ENCODE data around the gene TCIRG1. TPM values are rescaled to one million over a fixed set of nuclear protein-coding genes. Genes with fewer than 3 reads are reported as not detected.
A peak's percentile ranks its signal among the peaks of the same experiment; 100 is the strongest.

TCIRG1 gene
- polyA plus RNA-seq, 2 of the 4 experiments (the other 2 are of a cell fraction) = 36.3 to 120 TPM

DNA sequence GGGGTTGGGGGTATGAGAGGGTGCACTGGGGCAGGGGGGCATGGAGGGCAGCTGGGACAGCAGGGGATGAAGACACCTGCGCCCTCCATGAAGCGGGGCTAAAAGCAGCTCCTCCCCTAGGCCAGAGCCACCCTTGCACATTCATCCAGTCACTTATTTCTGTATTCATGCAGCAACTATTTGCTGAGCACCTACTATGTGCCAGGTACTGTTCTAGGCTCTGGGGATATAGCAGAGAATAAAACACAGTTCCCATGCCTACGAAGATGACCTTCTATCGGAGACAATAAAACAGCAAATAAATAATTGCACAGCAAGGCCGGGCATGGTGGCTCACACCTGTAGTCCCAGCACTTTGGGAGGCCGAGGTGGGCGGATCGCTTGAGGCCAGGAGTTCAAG is 23.4 kb upstream of the TCIRG1 start:
- CTCF ChIA-PET = interaction anchor here (1.4 to 3.9 kb wide), 6 partner anchors 7 to 22 kb away, joined by 3 to 23 read pairs (median 6); no protein-coding TSS in a partner anchor
- ATAC-seq (no peak), FAIRE-seq (no peak), DNase-seq (ENCODE audit: low read depth in 1 of 2, low spot score in 1 of 2) (no peak)
- Histone ChIP-seq H3K4me1 (peaks cover 89% of the 10 kb centered on the region), H3K9me3 (no peaks in the 10 kb centered on the region), H3K4me2 (peak overlapping the region; percentile 96), H3K4me3 (peak overlapping the region; percentile 20; the same call in 1 of the 3 replicates), H3K27ac (peak overlapping the region; percentile 99 to 100)
- no peak for TF ChIP-seq HDAC2 (IDR thresholded peaks at IDR 0.05)
- no peak for TF ChIP-seq EHF (CRISPR knock-in tag; IDR thresholded peaks at IDR 0.05)
- TF ChIP-seq RFX5 (IDR thresholded peaks at IDR 0.05) = no peak
- TF ChIP-seq HOXA7 (CRISPR knock-in tag; IDR thresholded peaks at IDR 0.05) = peak; percentile 11; the same call in 1 of the 2 replicates
- TF ChIP-seq, protein P1, sequence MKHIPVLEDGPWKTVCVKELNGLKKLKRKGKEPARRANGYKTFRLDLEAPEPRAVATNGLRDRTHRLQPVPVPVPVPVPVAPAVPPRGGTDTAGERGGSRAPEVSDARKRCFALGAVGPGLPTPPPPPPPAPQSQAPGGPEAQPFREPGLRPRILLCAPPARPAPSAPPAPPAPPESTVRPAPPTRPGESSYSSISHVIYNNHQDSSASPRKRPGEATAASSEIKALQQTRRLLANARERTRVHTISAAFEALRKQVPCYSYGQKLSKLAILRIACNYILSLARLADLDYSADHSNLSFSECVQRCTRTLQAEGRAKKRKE (CRISPR knock-in tag; IDR thresholded peaks at IDR 0.05; ENCODE audit: low read depth) = no peak
- no peak for TF ChIP-seq EP300 (IDR thresholded peaks at IDR 0.05)
- TF ChIP-seq, protein P2, sequence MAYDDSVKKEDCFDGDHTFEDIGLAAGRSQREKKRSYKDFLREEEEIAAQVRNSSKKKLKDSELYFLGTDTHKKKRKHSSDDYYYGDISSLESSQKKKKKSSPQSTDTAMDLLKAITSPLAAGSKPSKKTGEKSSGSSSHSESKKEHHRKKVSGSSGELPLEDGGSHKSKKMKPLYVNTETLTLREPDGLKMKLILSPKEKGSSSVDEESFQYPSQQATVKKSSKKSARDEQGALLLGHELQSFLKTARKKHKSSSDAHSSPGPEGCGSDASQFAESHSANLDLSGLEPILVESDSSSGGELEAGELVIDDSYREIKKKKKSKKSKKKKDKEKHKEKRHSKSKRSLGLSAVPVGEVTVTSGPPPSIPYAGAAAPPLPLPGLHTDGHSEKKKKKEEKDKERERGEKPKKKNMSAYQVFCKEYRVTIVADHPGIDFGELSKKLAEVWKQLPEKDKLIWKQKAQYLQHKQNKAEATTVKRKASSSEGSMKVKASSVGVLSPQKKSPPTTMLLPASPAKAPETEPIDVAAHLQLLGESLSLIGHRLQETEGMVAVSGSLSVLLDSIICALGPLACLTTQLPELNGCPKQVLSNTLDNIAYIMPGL (CRISPR knock-in tag; IDR thresholded peaks at IDR 0.05; ENCODE audit: borderline replicate concordance) = no peak
- TF ChIP-seq, protein P3, sequence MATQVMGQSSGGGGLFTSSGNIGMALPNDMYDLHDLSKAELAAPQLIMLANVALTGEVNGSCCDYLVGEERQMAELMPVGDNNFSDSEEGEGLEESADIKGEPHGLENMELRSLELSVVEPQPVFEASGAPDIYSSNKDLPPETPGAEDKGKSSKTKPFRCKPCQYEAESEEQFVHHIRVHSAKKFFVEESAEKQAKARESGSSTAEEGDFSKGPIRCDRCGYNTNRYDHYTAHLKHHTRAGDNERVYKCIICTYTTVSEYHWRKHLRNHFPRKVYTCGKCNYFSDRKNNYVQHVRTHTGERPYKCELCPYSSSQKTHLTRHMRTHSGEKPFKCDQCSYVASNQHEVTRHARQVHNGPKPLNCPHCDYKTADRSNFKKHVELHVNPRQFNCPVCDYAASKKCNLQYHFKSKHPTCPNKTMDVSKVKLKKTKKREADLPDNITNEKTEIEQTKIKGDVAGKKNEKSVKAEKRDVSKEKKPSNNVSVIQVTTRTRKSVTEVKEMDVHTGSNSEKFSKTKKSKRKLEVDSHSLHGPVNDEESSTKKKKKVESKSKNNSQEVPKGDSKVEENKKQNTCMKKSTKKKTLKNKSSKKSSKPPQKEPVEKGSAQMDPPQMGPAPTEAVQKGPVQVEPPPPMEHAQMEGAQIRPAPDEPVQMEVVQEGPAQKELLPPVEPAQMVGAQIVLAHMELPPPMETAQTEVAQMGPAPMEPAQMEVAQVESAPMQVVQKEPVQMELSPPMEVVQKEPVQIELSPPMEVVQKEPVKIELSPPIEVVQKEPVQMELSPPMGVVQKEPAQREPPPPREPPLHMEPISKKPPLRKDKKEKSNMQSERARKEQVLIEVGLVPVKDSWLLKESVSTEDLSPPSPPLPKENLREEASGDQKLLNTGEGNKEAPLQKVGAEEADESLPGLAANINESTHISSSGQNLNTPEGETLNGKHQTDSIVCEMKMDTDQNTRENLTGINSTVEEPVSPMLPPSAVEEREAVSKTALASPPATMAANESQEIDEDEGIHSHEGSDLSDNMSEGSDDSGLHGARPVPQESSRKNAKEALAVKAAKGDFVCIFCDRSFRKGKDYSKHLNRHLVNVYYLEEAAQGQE (IDR thresholded peaks at IDR 0.05) = no peak
- no peak for TF ChIP-seq ZSCAN20 (CRISPR knock-in tag; IDR thresholded peaks at IDR 0.05)
- 0 out of 2 replicates have a peak, but pooled peaks have one; percentile 22 for TF ChIP-seq HOXB5 (CRISPR knock-in tag; IDR thresholded peaks at IDR 0.05)
- no peak for TF ChIP-seq SMC3 (IDR thresholded peaks at IDR 0.05)
- TF ChIP-seq CBX8 (IDR thresholded peaks at IDR 0.05) = no peak
- no peak for TF ChIP-seq EHMT2 (IDR thresholded peaks at IDR 0.05; ENCODE audit: low read depth)
- 91% methylated on average over 8 of the region's 8 CpGs for WGBS (ENCODE audit: missing lambda C conversion rate)
- POLR2A ChIA-PET = interaction anchor here (2.8 to 3.8 kb wide), 2 partner anchors 11 to 22 kb away, joined by 13 to 37 read pairs; no protein-coding TSS in a partner anchor

DNA sequence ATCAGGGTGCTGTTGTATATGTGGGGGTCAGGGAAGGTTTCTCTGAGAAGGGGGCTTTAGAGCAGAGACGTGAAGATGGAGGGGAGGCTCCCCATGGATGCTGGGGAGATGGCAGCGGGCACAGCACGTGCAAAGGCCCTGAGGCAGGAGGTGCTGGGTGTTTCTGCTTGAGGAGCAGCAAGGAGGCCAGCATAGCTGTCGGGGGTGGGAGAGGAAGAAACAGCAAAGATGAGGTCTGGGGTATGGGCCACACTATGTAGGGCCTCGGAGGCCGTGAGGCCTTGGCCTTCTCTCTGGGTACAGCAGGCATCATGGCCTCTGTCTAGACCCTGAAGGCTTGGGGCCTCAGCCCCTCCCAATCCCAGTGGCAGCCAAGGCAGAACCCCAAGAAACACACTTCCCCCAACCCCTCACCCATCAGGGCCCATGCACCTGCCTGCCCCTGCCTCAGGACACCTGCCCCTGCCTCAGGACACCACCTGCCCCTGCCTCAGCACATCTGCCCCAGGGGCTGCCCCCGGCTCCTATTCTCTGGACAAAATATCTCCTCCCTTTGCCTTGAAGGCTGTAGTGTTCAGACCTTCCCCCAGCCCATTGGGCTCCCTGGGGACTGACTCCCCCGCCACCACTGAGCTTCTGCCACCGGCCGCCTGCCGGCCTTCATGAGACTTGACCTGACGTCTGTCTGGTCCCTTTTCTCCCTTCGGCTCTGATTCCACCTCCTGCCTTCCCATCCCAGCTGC is 22.5 kb upstream of the TCIRG1 start:
- WGBS (ENCODE audit: missing lambda C conversion rate) = 34% methylated on average over 12 of the region's 13 CpGs
- Histone ChIP-seq H3K4me2 (peak overlapping the region; percentile 96), H3K9me3 (no peaks in the 10 kb centered on the region), H3K4me1 (peaks cover 93% of the 10 kb centered on the region), H3K27ac (peak overlapping the region; percentile 99 to 100), H3K4me3 (no peak overlapping the region; the same call in 2 of the 3 replicates)
- no peak for DNase-seq (ENCODE audit: low read depth in 1 of 2, low spot score in 1 of 2)
- POLR2A ChIA-PET = interaction anchor here (0.6 to 1.4 kb wide), 3 partner anchors 10 to 1445 kb away, joined by 3 to 5 read pairs (median 3); no protein-coding TSS in a partner anchor
- ATAC-seq = no peak; a peak in 1 of 6 replicates
- no peak for FAIRE-seq
- CTCF ChIA-PET = interaction anchor here (1.1 to 2.7 kb wide), 5 partner anchors 8 to 22 kb away, joined by 3 to 11 read pairs (median 5); no protein-coding TSS in a partner anchor
- TF ChIP-seq SREBF2 (IDR thresholded peaks at IDR 0.05) (no peak), FOXS1 (CRISPR knock-in tag; IDR thresholded peaks at IDR 0.05) (no peak), NR3C1 (IDR thresholded peaks at IDR 0.05) (no peak), EHF (CRISPR knock-in tag; IDR thresholded peaks at IDR 0.05) (peak; percentile 31; the same call in 1 of the 2 replicates), MAFK (IDR thresholded peaks at IDR 0.05; ENCODE audit: partially characterized antibody) (no peak), JUNB (IDR thresholded peaks at IDR 0.05) (no peak), ESRRA (IDR thresholded peaks at IDR 0.05; ENCODE audit: borderline replicate concordance, low read length) (no peak), ZFP36 (IDR thresholded peaks at IDR 0.05; ENCODE audit: borderline replicate concordance, partially characterized antibody) (no peak), MYC (IDR thresholded peaks at IDR 0.05; ENCODE audit: borderline replicate concordance, low read length) (no peak), ZSCAN20 (CRISPR knock-in tag; IDR thresholded peaks at IDR 0.05) (no peak), BHLHE40 (IDR thresholded peaks at IDR 0.05; ENCODE audit: low read depth, low read length) (no peak), POLR2AphosphoS2 (conservative IDR thresholded peaks at IDR 0.05; ENCODE audit: low read length) (no peak), HOXB5 (CRISPR knock-in tag; IDR thresholded peaks at IDR 0.05) (peak; percentile 81; the same call in 1 of the 2 replicates)
- TF ChIP-seq, protein P4, sequence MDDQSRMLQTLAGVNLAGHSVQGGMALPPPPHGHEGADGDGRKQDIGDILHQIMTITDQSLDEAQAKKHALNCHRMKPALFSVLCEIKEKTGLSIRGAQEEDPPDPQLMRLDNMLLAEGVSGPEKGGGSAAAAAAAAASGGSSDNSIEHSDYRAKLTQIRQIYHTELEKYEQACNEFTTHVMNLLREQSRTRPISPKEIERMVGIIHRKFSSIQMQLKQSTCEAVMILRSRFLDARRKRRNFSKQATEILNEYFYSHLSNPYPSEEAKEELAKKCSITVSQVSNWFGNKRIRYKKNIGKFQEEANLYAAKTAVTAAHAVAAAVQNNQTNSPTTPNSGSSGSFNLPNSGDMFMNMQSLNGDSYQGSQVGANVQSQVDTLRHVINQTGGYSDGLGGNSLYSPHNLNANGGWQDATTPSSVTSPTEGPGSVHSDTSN (IDR thresholded peaks at IDR 0.05) = 0 out of 2 replicates have a peak, but pooled peaks have one; percentile 27
- TF ChIP-seq, protein P5, sequence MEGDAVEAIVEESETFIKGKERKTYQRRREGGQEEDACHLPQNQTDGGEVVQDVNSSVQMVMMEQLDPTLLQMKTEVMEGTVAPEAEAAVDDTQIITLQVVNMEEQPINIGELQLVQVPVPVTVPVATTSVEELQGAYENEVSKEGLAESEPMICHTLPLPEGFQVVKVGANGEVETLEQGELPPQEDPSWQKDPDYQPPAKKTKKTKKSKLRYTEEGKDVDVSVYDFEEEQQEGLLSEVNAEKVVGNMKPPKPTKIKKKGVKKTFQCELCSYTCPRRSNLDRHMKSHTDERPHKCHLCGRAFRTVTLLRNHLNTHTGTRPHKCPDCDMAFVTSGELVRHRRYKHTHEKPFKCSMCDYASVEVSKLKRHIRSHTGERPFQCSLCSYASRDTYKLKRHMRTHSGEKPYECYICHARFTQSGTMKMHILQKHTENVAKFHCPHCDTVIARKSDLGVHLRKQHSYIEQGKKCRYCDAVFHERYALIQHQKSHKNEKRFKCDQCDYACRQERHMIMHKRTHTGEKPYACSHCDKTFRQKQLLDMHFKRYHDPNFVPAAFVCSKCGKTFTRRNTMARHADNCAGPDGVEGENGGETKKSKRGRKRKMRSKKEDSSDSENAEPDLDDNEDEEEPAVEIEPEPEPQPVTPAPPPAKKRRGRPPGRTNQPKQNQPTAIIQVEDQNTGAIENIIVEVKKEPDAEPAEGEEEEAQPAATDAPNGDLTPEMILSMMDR (IDR thresholded peaks at IDR 0.05) = no peak

Data from A549 (cell line).